OCI-LY3 (cell line): Measurements from ENCODE around the gene SOD3.

Experiments used
- H2AFZ ChIP-seq: fragments of 200-600, 300-600 bp; shearing (Covaris generic); 2 replicates; pipeline ENCODE4 v1.6.0; 2014; ENCODE audit warnings: antibody characterized with exemption, low read depth, low read length
- H3K27ac ChIP-seq: fragments of 200-600, 300-600 bp; sonication (generic); 2 replicates; pipeline ENCODE4 v1.5.1; 2014; ENCODE audit warnings: mild to moderate bottlenecking, low read length, moderate library complexity, mixed read lengths
- H3K27me3 ChIP-seq: fragments of 200-600, 300-600 bp; sonication (generic); 2 replicates; pipeline ENCODE4 v1.6.1; 2014; ENCODE audit warnings: low read depth, low read length, mixed read lengths
- H3K36me3 ChIP-seq: fragments of 200-600, 300-600 bp; sonication (generic); replicated peaks from 2 replicates; pipeline ENCODE3; 2014; ENCODE audit warnings: low read depth, low read length, mixed read lengths
- H3K4me1 ChIP-seq: fragments of 300-600, 200-600 bp; sonication (generic); 2 replicates; pipeline ENCODE4 v1.6.1; 2014; ENCODE audit warnings: low read length, mixed read lengths
- H3K4me2 ChIP-seq: fragments of 200-600, 300-600 bp; sonication (generic); 2 replicates; pipeline ENCODE4 v1.6.1; 2014; ENCODE audit warnings: low read length, mixed read lengths
- H3K4me3 ChIP-seq: fragments of 300-600, 200-600 bp; sonication (generic); 2 replicates; pipeline ENCODE4 v1.5.1; 2014; ENCODE audit warnings: antibody characterized with exemption, mild to moderate bottlenecking, low read length, moderate library complexity
- H3K79me2 ChIP-seq: fragments of 300-600, 200-600 bp; shearing (Covaris generic); 2 replicates; pipeline ENCODE4 v1.6.1; 2014; ENCODE audit warnings: mild to moderate bottlenecking, low read length, mixed read lengths
- H3K9ac ChIP-seq: fragments of 300-600, 200-600 bp; shearing (Covaris generic); 2 replicates; pipeline ENCODE4 v1.6.0; 2014; ENCODE audit warnings: mild to moderate bottlenecking, low read length, moderate library complexity
- H3K9me3 ChIP-seq: fragments of 200-600, 300-600 bp; shearing (Covaris generic); 2 replicates; pipeline ENCODE4 v1.6.1; 2014; ENCODE audit warnings: low read length, mixed read lengths; ENCODE audit not compliant: insufficient read depth
- H4K20me1 ChIP-seq: fragments of 200-600, 300-600 bp; sonication (generic); 2 replicates; pipeline ENCODE4 v1.6.1; 2016; ENCODE audit warnings: low read length, mixed read lengths; ENCODE audit not compliant: insufficient read depth
- EZH2phosphoT487 ChIP-seq: fragments of 200-600 bp; shearing (Covaris generic); IDR thresholded peaks from 2 replicates; pipeline ENCODE4 v1.6.1; 2018; ENCODE audit warnings: antibody characterized with exemption, mixed run types, low read depth
- TF ChIP-seq, protein P1 (sequence below): fragments of 200-600, 300-600 bp; sonication (generic); IDR thresholded peaks from 2 replicates; pipeline ENCODE4 v1.5.1; 2014; ENCODE audit warnings: antibody characterized with exemption, low read length, low read depth

The SOD3 gene

DNA sequence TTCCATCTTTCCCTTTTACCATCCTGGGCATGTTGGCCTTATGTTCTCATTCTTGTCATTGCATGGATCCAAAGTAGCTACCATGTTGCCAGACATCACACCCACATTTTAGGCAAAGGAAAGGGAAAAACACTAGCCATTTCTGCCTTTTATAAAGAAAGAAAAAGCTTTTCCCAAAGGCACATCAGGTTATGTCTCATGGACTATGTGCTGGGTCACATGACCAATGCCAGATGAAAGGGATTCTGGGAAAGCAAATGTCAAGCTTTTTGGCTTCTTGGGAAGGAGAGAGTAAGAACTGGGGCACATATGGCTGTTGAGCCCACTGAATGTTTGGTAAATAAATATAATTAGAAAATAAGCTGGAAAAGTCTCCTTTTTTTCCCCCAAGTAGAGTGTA is 4.3 kb upstream of the SOD3 start:
- Histone ChIP-seq H3K79me2 (no peaks in the 10 kb centered on the region), H3K4me3 (no peak overlapping the region), H3K4me2 (no peak overlapping the region), H3K9me3 (no peaks in the 10 kb centered on the region), H3K4me1 (no peaks in the 10 kb centered on the region), H3K9ac (no peak overlapping the region), H3K36me3 (no peaks in the 10 kb centered on the region), H2AFZ (no peak overlapping the region), H3K27ac (no peak overlapping the region), H3K27me3 (peaks cover 2% of the 10 kb centered on the region; the same call in 1 of the 2 replicates), H4K20me1 (no peaks in the 10 kb centered on the region)
- TF ChIP-seq, protein P1, sequence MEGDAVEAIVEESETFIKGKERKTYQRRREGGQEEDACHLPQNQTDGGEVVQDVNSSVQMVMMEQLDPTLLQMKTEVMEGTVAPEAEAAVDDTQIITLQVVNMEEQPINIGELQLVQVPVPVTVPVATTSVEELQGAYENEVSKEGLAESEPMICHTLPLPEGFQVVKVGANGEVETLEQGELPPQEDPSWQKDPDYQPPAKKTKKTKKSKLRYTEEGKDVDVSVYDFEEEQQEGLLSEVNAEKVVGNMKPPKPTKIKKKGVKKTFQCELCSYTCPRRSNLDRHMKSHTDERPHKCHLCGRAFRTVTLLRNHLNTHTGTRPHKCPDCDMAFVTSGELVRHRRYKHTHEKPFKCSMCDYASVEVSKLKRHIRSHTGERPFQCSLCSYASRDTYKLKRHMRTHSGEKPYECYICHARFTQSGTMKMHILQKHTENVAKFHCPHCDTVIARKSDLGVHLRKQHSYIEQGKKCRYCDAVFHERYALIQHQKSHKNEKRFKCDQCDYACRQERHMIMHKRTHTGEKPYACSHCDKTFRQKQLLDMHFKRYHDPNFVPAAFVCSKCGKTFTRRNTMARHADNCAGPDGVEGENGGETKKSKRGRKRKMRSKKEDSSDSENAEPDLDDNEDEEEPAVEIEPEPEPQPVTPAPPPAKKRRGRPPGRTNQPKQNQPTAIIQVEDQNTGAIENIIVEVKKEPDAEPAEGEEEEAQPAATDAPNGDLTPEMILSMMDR: no peak
- no peak for TF ChIP-seq EZH2phosphoT487

DNA sequence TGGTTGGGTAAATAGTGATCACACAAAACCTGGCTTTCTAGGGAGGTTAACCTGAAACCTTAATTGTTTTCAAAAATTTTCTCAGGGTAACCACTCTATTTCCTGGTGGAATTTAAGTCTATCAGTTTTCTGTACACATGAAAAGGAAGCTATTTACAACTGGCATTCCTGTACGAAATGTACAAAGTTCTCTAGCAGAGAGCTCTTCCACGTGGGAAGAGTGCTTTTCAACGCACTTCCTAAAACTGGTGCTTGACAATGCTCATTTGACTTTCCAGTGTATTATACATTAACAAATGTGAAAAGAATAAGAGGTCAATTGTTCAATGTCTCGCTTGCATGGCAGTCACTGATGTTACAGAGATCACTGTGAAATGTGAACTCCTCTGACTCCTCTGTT is 2.8 kb upstream of the SOD3 start:
- H3K4me2 ChIP-seq: no peak overlapping the region
- TF ChIP-seq EZH2phosphoT487: no peak
- TF ChIP-seq, protein P1: no peak
- H3K9ac ChIP-seq: no peak overlapping the region
- no peak overlapping the region for H3K4me3 ChIP-seq
- no peak overlapping the region for H2AFZ ChIP-seq
- no peaks in the 10 kb centered on the region for H3K9me3 ChIP-seq
- no peaks in the 10 kb centered on the region for H4K20me1 ChIP-seq
- no peaks in the 10 kb centered on the region for H3K36me3 ChIP-seq
- H3K27ac ChIP-seq: no peak overlapping the region
- no peaks in the 10 kb centered on the region for H3K79me2 ChIP-seq
- H3K27me3 ChIP-seq: peaks cover 3% of the 10 kb centered on the region; the same call in 1 of the 2 replicates
- no peaks in the 10 kb centered on the region for H3K4me1 ChIP-seq

DNA sequence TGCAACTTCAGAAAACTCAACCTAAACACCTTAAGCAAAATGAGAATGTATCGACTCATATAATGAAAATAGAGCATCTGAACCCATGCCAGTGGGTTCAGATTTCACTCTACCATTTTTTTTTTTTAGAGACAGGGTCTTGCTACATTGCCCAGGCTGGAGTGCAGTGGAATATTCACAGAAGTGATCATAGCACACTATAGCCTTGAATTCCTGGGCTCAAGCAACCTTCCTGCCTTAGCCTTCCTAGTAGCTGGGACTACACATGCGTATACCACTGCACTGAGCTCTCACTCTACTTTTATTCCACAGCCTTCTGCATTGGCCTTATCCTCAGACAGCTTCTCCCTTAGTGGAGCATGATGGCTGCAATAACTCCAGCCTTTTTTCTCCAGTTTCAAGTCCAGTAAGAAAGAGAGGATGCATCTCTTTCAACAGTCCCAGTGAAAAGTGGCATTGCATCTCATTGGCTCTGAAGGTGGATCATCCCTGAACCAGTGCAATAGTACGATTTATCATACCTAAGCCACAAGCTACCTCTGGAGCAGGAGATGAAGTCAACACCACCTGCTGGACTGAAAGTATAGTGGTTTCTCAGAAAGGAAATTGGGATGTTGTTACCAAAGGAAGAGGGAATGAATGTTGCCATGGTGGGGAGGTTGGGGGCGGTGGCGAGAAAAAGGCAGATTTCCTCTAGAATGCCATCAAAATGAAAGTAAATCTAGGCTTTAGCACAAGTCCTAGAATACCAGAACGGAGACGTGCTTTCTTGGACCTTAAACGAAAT is 2.0 kb upstream of the SOD3 start:
- no peak for TF ChIP-seq EZH2phosphoT487
- TF ChIP-seq, protein P1: no peak
- H3K4me3 ChIP-seq: no peak overlapping the region

DNA sequence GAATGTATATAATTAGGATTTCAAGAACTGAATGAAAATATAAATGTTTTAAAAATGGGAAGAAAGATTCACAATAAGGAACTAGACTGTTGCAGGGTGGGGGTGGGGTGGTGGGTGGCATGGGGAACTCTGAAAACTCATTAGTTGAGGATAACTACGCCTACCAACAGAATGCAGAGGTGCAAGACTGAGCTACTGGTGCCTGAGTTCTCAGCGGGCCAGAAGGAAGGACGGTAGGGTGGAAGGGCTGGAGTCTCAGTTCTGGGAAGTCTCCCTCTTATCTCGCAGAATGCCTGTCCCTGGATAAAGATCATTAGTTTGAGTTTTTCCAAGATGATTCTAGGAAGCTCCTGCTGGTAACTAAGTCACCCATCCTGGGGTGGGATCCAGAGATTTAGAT is 1.3 kb upstream of the SOD3 start:
- H3K9me3 ChIP-seq: no peaks in the 10 kb centered on the region
- H3K27ac ChIP-seq: no peak overlapping the region
- peaks cover 3% of the 10 kb centered on the region; the same call in 1 of the 2 replicates for H3K27me3 ChIP-seq
- H2AFZ ChIP-seq: no peak overlapping the region
- no peaks in the 10 kb centered on the region for H4K20me1 ChIP-seq
- no peak overlapping the region for H3K4me2 ChIP-seq
- H3K4me3 ChIP-seq: no peak overlapping the region
- H3K79me2 ChIP-seq: no peaks in the 10 kb centered on the region
- H3K9ac ChIP-seq: no peak overlapping the region
- no peaks in the 10 kb centered on the region for H3K4me1 ChIP-seq
- TF ChIP-seq EZH2phosphoT487: no peak
- TF ChIP-seq, protein P1: no peak
- H3K36me3 ChIP-seq: no peaks in the 10 kb centered on the region

More for the DNA sequence above, 2.0 kb upstream of the SOD3 start:
- Histone ChIP-seq H3K9me3 (no peaks in the 10 kb centered on the region), H4K20me1 (no peaks in the 10 kb centered on the region), H3K4me2 (no peak overlapping the region), H3K9ac (no peak overlapping the region), H2AFZ (no peak overlapping the region), H3K4me1 (no peaks in the 10 kb centered on the region), H3K79me2 (no peaks in the 10 kb centered on the region), H3K36me3 (no peaks in the 10 kb centered on the region), H3K27ac (no peak overlapping the region), H3K27me3 (peaks cover 3% of the 10 kb centered on the region; the same call in 1 of the 2 replicates)
